ENCODE measurements around the gene DNM2. TPM values are rescaled to one million over a fixed set of nuclear protein-coding genes. Genes with fewer than 3 reads are reported as not detected.
A peak's percentile ranks its signal among the peaks of the same experiment; 100 is the strongest.

DNM2 gene
- total and polyA plus RNA-seq, 10 of the 15 experiments (the other 5 are each of a cell fraction or from before 2014, with no cell fraction given) = 1.2 to 146 (median 68.9) TPM

- TF ChIP-seq TCF3 (IDR thresholded peaks at IDR 0.05; ENCODE audit: borderline replicate concordance, insufficient read depth, low read depth, low read length) = no peak
- no peak for TF ChIP-seq DPF2 (IDR thresholded peaks at IDR 0.05)
- no peak for TF ChIP-seq EED (IDR thresholded peaks at IDR 0.05; ENCODE audit: low read depth)
- no peak for TF ChIP-seq IRF3 (IDR thresholded peaks at IDR 0.05)
- no peak for TF ChIP-seq TARDBP (IDR thresholded peaks at IDR 0.05; ENCODE audit: borderline replicate concordance)
- TF ChIP-seq PKNOX1 (IDR thresholded peaks at IDR 0.05) = no peak
These were observed 112.5 kb downstream of the DNM2 start (continued) for GRCh38 chr19:10830370-10830769.

GRCh38 chr19:10830931-10831779, 113.3 kb downstream of the DNM2 start:
- SMC1A ChIA-PET (ENCODE audit: uncharacterized antibody, unreplicated experiment) = no interaction called here
- POLR2A ChIA-PET = no interaction called here
- in situ Hi-C loops (cut with MboI) (no loop called here), intact Hi-C loops (cut with micrococcal nuclease; ENCODE audit: unreplicated experiment) (no loop called here)
- RAD21 ChIA-PET (ENCODE audit: unreplicated experiment) = no interaction called here
- Histone ChIP-seq H3K27ac (ENCODE audit: control insufficient read depth, insufficient read depth) (no peak overlapping the region), H3K4me2 (ENCODE audit: control insufficient read depth, insufficient read depth) (no peak overlapping the region), H4K20me1 (ENCODE audit: control insufficient read depth, insufficient read depth) (peaks cover 3% of the 10 kb centered on the region; the same call in 1 of the 2 replicates), H3K9me3 (replicated peaks; ENCODE audit: control insufficient read depth, insufficient read depth, low read length) (no peaks in the 10 kb centered on the region; the same call in 2 of the 3 replicates), H2AFZ (ENCODE audit: control insufficient read depth, low read depth, low read length) (no peak overlapping the region), H3K27me3 (replicated peaks in 1 of 2; ENCODE audit: control insufficient read depth in 2 of 2, insufficient read depth in 2 of 2, low read length in 1 of 2) (no peaks in the 10 kb centered on the region), H3K9ac (ENCODE audit: control insufficient read depth, insufficient read depth, low read length) (no peak overlapping the region), H3K4me3 (no peak overlapping the region), H3K79me2 (ENCODE audit: control insufficient read depth, insufficient read depth, low read length) (no peaks in the 10 kb centered on the region; the same call in 1 of the 2 replicates), H3K4me1 (ENCODE audit: control insufficient read depth, insufficient read depth, low read length) (peaks cover 6% of the 10 kb centered on the region), H3K36me3 (ENCODE audit: control insufficient read depth in 2 of 2, insufficient read depth in 2 of 2, low read length in 1 of 2) (peaks cover 4 to 20% of the 10 kb centered on the region in 2 experiments; a peak in 3 of 4 replicates)
- 92% methylated on average over 33 of the region's 33 CpGs for WGBS (ENCODE audit: insufficient coverage, insufficient replicate concordance, low lambda C conversion rate, missing lambda C conversion rate)
- FAIRE-seq (no peak), ATAC-seq (no peak), DNase-seq (ENCODE audit: low read depth, low spot score) (no peak)
- TSS peak; percentile 63 for BruUV-seq (replicated peaks)
- no peak for TF ChIP-seq HDAC2 (IDR thresholded peaks at IDR 0.05)
- peak; percentile 52; the same call in 1 of the 2 replicates for TF ChIP-seq POLR2A (IDR thresholded peaks at IDR 0.05; ENCODE audit: low read depth, low read length)
- CTCF ChIA-PET = no interaction called here
